ENCODE measurements around the gene YEATS2. TPM values are rescaled to one million over a fixed set of nuclear protein-coding genes. Genes with fewer than 3 reads are reported as not detected.

The YEATS2 gene
- total RNA-seq, 1 experiment from 2014 or later, result 33.8 TPM

- ATAC-seq (no peak), DNase-seq (ENCODE audit: low read depth, low spot score) (no peak)
- POLR2A ChIA-PET, result no interaction called here
- Histone ChIP-seq H3K27me3 (ENCODE audit: control insufficient read depth, insufficient read depth, low read length) (no peaks in the 10 kb centered on the region), H3K4me1 (ENCODE audit: control insufficient read depth, insufficient read depth, low read length) (no peaks in the 10 kb centered on the region), H3K4me3 (ENCODE audit: low read depth in 2 of 2, low read length in 2 of 2) (no peak overlapping the region), H3K27ac (ENCODE audit: low read length) (no peak overlapping the region), H3K9me3 (ENCODE audit: control insufficient read depth, insufficient read depth, low read depth, low read length) (no peaks in the 10 kb centered on the region), H3K36me3 (ENCODE audit: control insufficient read depth, insufficient read depth, low read length) (peaks cover 17% of the 10 kb centered on the region; the same call in 1 of the 2 replicates)
- CTCF ChIA-PET, result no interaction called here
- in situ Hi-C loops (cut with HindIII; ENCODE audit: low pct_unique_long_range_greater_than_20kb, low sequenced_read_pairs), result no loop called here
- TF ChIP-seq TCF7L2 (IDR thresholded peaks at IDR 0.05; ENCODE audit: low read depth, low read length), result no peak
- TF ChIP-seq, protein P1, sequence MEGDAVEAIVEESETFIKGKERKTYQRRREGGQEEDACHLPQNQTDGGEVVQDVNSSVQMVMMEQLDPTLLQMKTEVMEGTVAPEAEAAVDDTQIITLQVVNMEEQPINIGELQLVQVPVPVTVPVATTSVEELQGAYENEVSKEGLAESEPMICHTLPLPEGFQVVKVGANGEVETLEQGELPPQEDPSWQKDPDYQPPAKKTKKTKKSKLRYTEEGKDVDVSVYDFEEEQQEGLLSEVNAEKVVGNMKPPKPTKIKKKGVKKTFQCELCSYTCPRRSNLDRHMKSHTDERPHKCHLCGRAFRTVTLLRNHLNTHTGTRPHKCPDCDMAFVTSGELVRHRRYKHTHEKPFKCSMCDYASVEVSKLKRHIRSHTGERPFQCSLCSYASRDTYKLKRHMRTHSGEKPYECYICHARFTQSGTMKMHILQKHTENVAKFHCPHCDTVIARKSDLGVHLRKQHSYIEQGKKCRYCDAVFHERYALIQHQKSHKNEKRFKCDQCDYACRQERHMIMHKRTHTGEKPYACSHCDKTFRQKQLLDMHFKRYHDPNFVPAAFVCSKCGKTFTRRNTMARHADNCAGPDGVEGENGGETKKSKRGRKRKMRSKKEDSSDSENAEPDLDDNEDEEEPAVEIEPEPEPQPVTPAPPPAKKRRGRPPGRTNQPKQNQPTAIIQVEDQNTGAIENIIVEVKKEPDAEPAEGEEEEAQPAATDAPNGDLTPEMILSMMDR (IDR thresholded peaks at IDR 0.05), result no peak
- no peak for TF ChIP-seq POLR2AphosphoS5 (IDR thresholded peaks at IDR 0.05; ENCODE audit: low read depth, low read length)
- TF ChIP-seq, protein P2, sequence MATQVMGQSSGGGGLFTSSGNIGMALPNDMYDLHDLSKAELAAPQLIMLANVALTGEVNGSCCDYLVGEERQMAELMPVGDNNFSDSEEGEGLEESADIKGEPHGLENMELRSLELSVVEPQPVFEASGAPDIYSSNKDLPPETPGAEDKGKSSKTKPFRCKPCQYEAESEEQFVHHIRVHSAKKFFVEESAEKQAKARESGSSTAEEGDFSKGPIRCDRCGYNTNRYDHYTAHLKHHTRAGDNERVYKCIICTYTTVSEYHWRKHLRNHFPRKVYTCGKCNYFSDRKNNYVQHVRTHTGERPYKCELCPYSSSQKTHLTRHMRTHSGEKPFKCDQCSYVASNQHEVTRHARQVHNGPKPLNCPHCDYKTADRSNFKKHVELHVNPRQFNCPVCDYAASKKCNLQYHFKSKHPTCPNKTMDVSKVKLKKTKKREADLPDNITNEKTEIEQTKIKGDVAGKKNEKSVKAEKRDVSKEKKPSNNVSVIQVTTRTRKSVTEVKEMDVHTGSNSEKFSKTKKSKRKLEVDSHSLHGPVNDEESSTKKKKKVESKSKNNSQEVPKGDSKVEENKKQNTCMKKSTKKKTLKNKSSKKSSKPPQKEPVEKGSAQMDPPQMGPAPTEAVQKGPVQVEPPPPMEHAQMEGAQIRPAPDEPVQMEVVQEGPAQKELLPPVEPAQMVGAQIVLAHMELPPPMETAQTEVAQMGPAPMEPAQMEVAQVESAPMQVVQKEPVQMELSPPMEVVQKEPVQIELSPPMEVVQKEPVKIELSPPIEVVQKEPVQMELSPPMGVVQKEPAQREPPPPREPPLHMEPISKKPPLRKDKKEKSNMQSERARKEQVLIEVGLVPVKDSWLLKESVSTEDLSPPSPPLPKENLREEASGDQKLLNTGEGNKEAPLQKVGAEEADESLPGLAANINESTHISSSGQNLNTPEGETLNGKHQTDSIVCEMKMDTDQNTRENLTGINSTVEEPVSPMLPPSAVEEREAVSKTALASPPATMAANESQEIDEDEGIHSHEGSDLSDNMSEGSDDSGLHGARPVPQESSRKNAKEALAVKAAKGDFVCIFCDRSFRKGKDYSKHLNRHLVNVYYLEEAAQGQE (IDR thresholded peaks at IDR 0.05; ENCODE audit: insufficient read depth in 1 of 2, low read depth in 2 of 2, low read length in 1 of 2), result no peak
- BruUV-seq (replicated peaks), result no TSS peak
- intact Hi-C loops (cut with micrococcal nuclease; ENCODE audit: unreplicated experiment), result no loop called here
Measured at GRCh38 chr3:183811638-183812037, 114.0 kb downstream of the YEATS2 start.

GRCh38 chr3:183812761-183813445 is 115.3 kb downstream of the YEATS2 start:
- H3K4me1 ChIP-seq (ENCODE audit: control insufficient read depth, insufficient read depth, low read length), result no peaks in the 10 kb centered on the region
- in situ Hi-C loops (cut with HindIII; ENCODE audit: low pct_unique_long_range_greater_than_20kb, low sequenced_read_pairs), result no loop called here
- no peaks in the 10 kb centered on the region for H3K9me3 ChIP-seq (ENCODE audit: control insufficient read depth, insufficient read depth, low read depth, low read length)
- H3K4me3 ChIP-seq (ENCODE audit: low read depth in 2 of 2, low read length in 2 of 2), result no peak overlapping the region
- no peak for TF ChIP-seq POLR2AphosphoS5 (IDR thresholded peaks at IDR 0.05; ENCODE audit: low read depth, low read length)
- no peak for TF ChIP-seq TCF7L2 (IDR thresholded peaks at IDR 0.05; ENCODE audit: low read depth, low read length)
- TF ChIP-seq, protein P1 (IDR thresholded peaks at IDR 0.05), result no peak
- no peak for TF ChIP-seq SIN3A (IDR thresholded peaks at IDR 0.05; ENCODE audit: borderline replicate concordance, insufficient read depth, low read depth, low read length)
- TF ChIP-seq, protein P2 (IDR thresholded peaks at IDR 0.05; ENCODE audit: insufficient read depth in 1 of 2, low read depth in 2 of 2, low read length in 1 of 2), result no peak
- no peak for DNase-seq (ENCODE audit: low read depth, low spot score)
- no peak for ATAC-seq
- no TSS peak for BruUV-seq (replicated peaks)
- no peak overlapping the region for H3K27ac ChIP-seq (ENCODE audit: low read length)
- ChIA-PET CTCF (no interaction called here), POLR2A (interaction anchor here (0.7 kb wide), 1 partner anchor 72 kb away, joined by 6 read pairs; the partner anchor contains the start of gene PARL)
- 0 out of 2 replicates have a peak, but pooled peaks cover 8% of the 10 kb centered on the region for H3K36me3 ChIP-seq (ENCODE audit: control insufficient read depth, insufficient read depth, low read length)
- H3K27me3 ChIP-seq (ENCODE audit: control insufficient read depth, insufficient read depth, low read length), result no peaks in the 10 kb centered on the region
- intact Hi-C loops (cut with micrococcal nuclease; ENCODE audit: unreplicated experiment), result no loop called here

All from Panc1 (cell line).